Islet of Langerhans (tissue), 1 donor: ENCODE data around the gene LRRC4C.

ENCODE experiments used
- FAIRE-seq: peaks from one replicate; lab custom pipeline; 2011; peaks lifted over from hg19 to GRCh38; lab: Jason Lieb, UNC

LRRC4C gene

DNA sequence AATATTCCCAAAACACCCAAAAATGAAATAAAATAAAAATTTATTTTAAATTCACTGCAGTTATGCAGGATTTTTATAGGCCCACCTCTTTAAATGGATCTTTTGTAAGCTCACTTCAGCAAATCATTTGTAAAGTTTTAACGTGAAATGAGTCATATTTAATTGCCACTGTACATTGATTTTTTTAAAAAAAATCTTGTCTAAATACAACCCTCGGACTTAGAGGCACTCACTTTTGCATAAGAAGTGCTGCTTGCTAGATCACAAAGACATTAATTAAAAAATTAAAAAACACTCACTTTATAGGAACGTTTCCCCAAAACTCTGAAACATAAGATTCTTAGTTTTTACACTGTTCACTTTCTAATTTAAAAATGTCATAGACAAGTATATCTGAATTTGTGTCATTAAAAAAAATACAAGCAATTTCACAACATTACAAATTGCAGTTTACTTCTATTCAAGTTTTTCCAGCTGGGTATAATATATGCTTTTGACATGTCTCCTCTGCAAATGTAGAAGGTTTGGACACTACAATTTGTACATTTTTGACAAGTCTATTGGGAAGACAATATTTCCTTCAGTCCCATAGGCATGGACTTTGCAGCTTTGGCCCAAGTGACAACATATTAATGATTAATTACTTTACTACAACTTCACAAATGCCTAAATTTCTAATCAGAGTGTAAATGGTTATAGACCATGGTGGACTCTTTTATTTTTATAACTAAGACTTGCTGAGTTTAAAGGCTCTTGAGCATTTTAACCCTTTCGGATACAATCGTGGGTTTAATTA, 1088.4 kb downstream of the LRRC4C start:
- no peak for FAIRE-seq

DNA sequence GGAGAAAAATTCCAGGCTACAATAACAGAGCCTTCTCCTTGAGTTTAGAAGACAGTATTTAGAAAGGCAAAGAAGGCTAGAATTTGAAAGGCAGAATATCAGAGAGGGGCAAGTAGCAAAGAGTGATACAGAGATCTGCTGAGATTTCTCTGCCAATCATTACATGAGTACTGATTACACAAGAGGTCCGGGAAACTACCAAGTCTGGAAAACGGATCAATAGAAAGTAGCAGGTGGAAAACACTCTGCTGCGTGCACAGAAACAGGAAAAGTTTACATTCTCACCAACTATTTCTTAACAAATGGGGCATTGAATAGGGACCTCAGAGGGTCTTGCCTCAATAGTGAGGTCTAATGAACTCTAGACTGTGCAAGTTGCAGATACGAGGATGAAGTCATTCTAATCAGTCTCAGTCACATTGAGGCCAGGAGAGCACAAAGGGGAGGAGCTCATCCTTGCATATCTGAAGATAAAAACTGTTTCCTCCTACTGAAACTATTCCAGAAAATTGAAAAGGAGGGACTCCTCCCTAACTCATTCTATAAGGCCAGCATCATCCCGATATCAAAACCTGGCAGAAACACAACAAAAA, 1099.2 kb downstream of the LRRC4C start:
- FAIRE-seq, result no peak

DNA sequence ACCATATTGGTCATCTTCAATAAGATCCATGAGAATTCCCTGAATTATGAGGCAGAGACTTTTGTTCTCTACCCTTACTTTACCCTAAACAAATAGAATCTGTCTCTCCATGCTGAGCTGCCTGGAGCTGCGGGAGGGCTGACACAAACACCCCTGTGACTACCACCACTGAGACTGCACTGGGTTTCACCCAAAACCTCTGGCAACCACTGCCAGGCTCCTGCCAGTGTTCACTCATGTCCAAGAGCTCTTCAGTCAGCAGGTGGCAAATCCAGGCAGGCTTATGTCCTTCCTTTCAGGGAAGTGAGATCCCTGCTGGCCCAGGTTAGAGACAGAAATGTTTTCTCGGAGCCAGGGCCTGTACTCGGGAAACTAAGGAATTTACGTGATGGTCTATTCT, 1105.3 kb downstream of the LRRC4C start:
- FAIRE-seq, result no peak

DNA sequence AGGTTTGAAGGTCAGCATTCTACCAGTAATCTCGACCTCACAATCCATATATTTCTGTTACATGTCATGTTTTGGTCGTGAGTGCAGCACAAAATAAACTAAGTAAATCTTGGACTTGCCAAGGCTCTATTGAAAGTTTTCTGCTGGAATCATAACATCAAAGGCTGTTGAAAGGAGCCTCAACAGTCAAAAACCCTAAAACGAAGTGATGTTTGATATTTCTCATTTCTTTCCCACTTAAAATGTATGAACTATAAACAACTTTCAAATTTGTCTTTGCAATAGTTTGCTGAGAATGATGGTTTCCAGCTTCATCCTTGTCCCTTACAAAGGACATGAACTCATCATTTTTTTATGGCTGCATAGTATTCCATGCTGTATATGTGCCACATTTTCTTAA, 1118.5 kb downstream of the LRRC4C start:
- FAIRE-seq, result no peak

DNA sequence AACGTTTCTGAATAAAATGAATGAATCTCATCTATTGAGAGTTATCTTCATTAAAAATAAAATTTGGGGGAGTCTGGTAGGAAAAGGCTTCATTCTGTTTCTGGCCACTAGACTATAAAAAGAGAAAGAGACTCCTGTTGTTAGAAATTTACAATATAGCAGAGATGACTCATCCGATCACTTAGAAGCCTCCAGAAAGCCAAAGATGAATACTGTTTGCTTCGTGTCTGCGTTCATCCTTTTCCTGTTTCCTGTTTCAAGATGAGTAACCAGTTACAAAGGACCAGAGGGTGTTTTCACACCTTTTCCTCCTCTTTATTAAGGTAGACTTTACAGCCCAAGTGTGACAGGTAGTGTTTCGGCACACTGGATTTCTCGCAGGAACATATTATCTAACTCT, 1120.7 kb downstream of the LRRC4C start:
- FAIRE-seq, result no peak

DNA sequence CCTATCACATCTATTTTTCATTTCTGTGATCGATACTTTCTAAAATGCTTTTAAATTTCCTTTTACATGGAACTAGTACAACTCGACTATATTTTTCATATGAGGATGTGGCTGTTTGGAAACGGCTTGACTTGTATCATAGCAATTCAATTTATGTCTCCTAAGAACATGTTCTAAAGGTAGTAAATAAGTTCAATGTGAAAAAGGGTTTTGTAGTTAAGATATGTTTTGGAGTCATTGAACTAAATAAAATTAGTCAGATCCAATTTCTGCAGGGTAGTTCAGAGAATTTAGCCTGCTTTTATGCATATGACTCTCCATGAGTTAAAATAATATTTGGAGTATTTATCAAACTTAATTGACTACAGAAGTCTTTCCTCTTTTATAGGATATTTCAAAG, 1121.4 kb downstream of the LRRC4C start:
- FAIRE-seq, result no peak

DNA sequence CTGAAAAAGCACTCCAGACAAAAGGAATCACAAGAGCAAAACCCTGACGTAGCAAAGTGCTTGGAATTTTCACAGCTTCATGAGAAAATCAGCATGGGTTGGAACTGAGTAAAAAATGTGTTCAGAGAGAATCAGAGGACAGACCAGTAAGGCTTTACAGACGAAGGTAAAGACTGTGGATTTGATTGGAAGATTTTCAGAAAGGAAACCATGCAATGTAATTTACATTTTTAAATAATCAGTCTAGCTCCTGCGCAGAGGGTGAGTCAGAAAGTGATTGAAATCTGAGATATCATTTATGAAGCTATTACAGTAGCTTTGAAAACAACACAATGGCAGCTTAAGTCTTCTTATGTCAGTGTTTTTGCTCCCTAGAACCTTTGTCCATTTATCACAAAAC, 1122.3 kb downstream of the LRRC4C start:
- no peak for FAIRE-seq

DNA sequence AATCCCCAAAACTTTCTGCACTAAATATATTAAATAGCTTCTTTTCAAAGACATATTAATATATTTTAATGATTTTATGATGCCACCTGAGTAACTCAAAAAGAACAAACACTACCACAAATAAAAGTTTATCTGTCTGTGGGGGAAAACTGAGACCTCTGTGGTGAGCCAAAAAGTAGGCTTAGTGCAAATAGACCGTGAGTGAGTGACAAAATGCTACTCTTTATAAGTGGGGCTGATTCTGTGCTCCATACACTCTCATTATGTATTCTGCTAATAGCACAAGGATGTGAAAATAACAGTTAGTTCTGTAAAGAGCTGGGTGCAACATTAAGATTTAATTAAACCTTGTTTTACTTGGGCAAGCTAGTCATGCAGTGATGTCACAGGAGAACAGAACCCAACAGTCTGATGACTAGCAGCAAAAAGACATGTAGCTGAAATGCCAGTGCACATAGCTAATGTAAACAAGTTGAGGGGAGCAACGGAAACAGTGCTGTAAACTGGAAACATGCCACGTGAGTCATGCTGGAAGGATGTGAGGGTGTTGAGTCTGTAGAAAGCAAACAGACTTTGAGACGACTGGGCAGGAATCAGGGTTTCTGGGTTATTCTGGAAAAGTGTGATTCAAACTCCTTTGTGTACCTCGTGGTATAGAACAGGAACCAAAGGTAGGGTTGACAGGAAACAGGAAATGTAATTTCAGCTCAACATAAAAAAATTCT, 1130.4 kb downstream of the LRRC4C start:
- FAIRE-seq, result peak; percentile 96

DNA sequence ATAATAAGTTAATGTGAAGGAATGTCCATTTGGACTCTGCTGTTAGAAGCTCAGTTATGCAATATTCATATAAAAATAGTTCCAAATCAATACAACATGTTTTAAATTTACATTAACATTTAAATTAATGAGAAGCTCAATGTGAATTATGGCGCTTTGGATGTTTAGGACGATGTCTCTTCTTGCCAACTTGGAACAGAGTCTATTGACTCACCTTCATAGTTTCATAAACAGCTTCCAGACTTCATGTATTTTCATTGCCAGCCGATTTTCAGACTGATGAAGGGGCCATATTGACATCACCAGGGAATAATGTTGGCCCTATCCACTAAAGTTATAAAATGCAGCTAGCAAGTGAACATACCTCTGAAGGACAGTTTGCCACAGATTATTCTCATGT, 1136.2 kb downstream of the LRRC4C start:
- FAIRE-seq, result no peak

DNA sequence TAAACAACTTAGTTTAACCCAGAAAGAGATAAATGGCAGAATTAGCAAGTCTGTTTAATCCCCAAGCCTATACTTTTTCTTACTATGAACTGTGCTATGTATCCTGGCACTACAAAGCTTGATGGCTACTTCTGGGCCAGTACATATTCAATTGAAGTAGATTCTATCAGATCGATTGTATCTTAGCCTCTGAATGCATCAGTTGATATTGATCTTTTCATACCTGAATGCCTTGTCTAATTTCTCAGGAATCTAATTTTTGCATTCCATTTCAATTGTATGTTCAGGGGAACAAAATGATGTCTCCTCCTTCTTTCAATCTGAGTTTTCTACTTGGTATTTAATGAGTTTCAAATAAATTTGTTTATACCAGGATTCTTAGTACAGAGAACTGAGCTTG, 1137.9 kb downstream of the LRRC4C start:
- FAIRE-seq, result no peak

DNA sequence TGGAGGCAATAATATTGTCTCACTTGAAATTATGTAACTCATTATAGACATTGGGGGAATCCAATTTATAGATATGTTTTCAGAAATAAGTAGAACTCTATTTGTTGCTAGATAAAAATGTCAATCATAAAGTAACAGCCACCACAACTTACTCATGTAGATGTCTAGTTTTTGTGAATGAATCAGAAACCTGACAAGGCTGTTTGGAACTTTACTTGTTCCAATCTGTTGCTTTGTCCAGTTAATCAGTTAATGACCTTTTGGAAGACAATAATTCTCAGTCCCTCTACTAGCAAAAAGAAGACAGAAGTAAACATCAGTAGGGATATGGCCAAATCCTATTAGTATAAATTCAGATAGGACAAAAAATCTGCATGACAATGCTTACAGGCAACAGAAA, 1143.3 kb downstream of the LRRC4C start:
- no peak for FAIRE-seq

DNA sequence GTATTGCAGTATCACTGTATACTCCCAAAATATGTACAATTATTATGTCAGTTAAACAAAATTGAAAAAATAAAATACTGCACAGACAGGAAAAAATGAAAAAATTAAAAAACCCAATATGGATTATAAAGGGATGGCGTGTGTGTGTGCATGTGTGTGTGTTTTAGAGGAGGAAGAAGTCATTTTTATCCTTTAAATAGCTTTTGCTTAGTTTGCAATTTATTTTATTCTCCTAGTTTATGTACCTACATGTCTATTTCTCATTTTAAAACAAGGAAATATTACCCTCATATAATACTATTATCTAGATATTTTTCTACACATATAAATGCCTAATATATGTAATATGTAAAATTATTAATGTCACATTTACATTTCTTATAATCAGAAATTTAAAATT, 1144.3 kb downstream of the LRRC4C start:
- no peak for FAIRE-seq

DNA sequence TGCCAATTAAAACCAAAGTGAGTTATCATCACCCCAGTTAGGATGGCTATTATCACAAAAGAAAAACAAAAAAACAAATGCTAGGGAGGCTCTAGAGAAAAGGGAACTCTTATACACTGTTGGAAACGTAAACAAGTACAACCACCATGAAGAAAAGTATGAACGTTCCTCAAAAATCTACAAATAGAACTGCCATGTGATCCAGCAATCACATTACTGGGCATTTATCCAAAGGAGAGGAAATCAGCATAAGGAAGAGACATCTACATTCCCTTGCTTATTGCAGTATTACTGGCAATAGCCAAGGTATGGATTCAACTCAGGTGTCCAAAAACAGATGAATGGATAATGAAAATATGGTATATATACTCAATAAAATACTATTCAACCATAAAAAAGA, 1145.1 kb downstream of the LRRC4C start:
- no peak for FAIRE-seq

DNA sequence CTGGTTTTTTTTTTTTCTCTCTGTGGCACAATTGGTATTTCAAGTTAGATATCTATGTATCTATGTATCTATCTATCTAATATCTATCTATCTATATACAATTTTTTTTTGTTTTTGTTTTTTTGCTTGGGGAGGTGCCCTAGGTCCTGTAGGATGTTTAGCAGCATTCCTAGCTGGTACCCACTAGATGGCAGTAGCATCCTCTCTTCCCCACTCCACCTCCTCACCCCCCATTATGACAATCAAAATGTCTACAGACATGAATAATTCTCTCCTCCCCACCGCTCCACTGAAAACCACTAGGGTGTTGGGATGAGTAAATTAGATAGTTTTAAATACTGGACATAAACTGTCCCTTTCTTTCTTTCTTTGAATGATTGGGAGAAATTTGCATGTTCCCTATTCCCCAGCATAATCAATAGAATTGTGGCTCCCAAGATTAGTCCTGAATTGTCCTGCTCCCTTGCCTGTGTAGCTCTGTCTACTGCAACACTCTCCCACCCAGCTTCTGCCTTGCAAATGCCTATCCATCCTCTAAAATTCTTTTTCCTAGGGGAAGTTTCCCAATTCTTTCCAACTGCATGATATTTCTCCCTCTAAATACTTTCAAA, 1152.4 kb downstream of the LRRC4C start:
- FAIRE-seq, result peak; percentile 9

DNA sequence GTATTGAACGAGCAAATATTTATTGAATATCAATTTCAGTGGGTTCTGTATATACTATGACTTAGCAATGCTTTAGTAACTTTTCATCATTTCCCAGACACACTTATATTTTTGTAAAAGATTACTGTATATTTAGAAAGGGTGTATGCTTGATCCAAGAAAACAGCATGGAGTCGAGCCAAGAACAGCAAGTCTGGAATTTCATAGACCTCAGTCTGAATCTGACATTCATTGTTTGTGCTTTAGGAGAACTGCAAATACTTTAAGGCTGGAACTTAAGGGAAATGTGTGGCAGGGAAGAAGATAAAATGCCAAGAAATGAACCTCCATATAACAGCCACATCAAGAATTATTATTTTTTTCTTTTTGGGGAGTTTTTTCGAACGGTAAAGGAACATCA, 1156.8 kb downstream of the LRRC4C start:
- no peak for FAIRE-seq

DNA sequence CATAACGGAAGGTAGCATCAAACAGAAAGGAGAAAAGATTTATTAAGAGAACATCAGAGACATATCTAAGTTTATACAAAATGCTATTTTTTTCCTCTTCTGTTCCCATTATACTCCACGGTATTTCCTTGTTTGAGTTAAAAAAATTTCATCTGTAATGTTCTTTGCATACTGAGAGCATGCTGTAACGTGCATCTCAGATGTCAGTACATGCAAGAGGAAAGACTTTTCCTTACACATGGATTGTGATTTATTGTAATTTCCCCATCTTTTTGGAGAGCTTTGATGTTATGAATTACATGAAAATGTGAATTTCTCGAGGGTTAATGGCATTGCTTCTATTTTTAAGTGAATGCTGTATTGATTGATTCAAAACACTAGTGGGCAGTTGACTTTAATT, 1164.0 kb downstream of the LRRC4C start:
- no peak for FAIRE-seq

DNA sequence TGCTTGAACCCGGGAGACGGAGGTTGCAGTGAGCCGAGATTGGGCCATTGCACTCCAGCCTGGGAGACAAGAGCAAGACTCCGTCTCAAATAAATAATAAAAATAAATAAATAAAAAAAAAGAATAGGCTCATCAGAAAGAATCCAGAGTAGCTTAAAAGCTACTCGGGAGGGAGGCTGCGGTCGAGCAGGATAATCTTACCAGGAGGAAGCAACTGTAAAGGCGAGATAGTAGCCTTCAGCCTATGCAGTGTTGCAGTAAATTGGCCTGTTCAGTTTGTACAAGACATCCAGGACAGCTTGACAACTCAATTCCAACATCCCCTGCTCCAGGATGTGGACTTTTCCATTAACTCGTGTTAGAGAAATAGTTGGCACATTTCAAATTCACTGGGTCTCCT, 1164.7 kb downstream of the LRRC4C start:
- FAIRE-seq, result no peak

DNA sequence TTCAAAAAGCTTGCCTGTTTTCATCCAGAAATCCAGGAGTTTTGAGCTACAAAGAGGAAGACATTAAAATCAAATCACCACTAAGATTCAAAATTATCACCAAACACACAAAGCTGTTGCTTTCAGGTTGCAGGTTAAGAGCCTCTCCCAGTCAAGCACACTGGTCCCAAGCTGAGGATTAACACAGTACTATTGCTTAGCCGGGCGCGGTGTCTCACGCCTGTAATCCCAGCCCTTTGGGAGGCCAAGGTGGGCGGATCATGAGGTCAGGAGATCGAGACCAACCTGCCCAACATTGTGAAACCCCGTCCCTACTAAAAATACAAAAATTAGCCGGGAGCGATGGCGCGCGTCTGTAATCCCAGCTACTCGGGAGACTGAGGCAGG, 1165.1 kb downstream of the LRRC4C start:
- FAIRE-seq, result no peak

DNA sequence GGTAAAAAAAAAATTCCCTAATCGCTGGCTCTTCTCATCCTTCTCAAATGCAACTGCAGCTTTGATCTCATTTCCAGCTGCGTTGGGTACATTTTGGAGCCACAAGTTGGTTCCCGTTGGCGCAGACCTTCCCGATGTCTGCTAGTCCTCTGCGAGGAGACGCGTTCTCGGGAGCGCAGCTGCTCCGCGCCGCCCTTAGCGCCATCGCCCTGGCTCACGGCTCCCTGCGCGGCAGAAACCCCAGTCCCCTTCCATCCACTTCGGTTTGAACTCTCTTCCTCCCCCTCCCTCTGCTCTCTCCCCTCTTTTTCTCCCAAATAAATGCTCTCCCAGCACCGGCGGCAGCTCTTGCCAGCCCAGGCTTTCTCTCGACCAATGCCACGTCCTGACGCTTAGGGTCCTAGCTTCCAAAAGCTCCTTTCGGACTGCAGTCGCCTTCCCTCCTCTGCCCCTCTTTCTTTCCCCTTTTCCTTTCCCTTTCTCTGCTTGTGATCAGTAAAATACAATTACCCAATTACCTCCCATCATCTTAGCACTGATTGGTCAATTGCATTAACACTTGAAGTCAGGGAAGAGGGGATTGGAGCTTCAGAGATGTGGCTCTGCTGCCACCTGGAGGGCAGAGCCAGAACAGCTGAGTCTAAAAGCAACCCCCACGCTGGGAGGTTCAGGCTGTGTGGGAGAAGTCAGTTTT, 1165.7 kb downstream of the LRRC4C start:
- peak; percentile 95 for FAIRE-seq

DNA sequence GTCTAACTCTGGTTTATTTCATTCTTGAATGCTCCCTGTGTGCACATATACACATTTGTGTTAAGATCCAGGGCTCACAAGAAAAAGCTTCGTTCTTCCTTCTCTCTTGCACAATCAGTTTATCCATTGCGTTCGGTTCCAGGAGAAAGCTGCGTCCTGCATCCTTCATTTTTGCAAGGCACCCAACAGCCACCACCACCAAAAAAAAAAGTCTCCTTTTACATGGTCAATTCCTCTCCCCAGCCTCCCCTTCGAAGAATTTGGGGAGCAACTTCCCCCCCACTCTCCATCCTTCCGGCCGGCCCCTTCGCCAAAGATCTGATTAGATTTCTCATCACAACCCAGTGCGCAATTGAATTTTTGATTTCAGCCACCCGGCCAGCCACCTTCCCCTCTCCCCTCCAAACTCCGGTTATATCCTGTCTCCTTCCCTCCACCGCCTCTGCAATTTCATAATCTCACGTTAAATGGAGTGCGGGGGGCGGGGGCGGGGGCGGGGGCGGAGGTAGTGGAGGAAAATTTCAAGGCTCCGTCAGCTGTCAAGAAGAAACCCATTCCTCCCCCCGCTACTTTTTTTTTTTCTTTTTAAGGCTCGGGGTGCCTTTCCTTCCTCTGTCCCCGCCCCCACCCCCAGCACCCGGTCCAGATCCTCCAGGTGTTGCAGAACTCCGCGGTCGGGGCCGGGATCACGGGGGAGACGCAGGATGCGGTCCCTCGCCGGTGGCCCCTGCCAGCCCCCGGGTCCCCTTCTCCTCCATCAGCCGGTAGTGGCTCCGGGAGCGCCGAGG, 1166.5 kb downstream of the LRRC4C start:
- FAIRE-seq, result no peak

DNA sequence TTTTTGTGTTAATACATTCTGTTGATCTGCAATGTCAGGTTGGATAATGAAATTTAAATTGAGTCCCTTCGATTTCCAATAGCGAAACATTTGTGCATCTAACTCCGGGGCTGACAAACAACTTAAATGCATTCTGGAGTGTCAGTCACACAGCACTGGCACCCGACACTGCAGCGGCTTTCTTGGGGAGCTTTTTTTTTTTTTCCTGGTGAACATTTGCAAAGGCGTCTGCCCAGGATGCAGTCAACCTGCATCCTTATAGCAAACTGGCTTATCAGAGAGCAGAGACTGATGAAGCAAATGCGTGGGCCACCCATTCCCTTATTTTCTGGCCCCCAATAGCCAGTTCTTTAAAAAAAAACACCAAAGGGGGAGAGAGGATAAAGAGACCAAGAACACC, 1167.7 kb downstream of the LRRC4C start:
- no peak for FAIRE-seq

DNA sequence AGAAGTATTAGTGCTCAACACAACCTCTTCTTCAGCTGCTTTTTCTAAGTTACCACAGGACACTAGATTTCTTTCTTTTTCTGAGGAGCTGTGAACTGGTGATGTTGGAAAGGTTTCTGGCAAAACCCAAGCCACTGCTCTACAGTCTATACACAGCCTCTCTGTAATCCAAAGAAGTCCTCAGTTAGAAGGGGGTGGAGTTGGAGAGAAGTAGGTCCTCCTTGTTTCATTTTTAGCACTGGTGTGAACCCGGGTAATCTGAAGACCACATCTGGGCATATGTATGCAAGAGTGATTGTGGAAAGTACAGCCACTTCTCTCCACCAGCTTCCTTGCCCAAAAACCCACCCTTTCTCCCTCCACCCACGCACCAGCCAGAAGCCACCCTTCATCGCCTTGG, 1168.1 kb downstream of the LRRC4C start:
- no peak for FAIRE-seq
